GM19468 (cell line): ENCODE data around the gene ST6GALNAC1.
"Not testable (repeated sequence)": the region's sequence is repeated elsewhere in the genome, so short reads cannot be mapped to it uniquely, and the experiment has no call there.

Experiments
- ATAC-seq: cut with Tn5 transposase; IDR thresholded peaks from one replicate; pipeline ENCODE4 v1.9.1; 2021; ENCODE audit warnings: mild to moderate bottlenecking, moderate library complexity, moderate number of reproducible peaks; ENCODE audit not compliant: unreplicated experiment; ENCODE audit errors: extremely low read depth

The ST6GALNAC1 gene

DNA sequence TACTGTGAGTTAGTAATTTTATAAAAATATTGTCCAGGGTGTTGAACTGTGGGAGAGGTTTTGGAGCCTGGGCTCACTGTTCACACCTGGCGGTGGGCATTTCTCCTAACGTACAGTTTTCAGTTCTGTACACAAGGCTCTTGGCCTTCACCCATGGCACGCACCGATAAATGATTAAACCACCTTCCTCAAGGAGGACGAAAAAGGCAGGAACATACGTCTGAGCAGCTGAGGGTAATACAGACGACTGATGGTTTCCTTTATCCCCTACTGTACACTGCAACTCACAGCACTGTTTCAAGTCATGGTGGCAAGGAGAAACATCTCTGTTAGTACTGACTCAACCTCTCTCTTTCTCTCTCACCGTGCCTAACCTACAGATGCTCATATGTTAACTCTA is 1.4 kb upstream of the ST6GALNAC1 start:
- no peak for ATAC-seq

DNA sequence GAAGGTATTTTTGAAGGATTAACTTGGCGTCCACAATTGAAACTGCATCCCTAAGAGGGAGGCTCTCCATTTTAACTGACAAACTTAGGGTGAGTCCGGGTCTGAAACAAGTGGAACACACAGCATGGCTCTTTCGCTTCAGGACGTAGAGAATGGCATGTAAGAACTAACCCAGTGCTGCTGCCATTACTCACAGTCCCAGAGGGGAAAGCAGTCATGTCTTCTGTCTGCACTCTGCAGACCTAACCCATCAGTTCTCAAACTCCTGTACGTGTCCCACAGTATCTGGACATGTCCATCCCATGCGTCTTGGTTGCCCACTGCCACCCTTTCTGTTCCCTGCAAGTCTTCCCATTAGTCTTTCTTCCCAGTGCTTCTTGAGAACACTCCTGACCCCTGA is 563 bp downstream of the ST6GALNAC1 start:
- no peak for ATAC-seq

DNA sequence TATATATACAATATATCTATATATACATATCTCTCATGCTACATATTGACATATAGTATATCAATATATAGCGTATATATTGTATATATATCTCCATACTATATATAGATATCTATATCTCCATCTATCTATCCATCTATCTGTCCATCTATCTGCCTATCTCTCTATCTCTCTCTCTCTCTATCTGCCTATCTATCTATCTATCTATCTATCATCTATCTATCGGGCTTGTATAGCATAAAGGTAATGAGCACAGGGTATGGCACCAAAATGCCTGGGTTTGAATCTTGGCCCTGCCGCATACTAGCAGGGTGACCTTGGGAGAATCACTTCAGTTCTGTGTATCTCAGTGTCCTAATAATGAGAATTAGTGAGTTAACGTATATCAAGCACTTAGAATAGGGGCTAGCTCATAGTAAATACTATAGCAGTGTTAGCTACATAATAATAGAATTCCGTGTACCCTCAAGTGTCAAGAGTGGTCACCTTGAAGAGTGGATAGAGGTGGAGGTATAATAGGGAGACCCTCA is 1.5 kb downstream of the ST6GALNAC1 start:
- ATAC-seq, result no peak

DNA sequence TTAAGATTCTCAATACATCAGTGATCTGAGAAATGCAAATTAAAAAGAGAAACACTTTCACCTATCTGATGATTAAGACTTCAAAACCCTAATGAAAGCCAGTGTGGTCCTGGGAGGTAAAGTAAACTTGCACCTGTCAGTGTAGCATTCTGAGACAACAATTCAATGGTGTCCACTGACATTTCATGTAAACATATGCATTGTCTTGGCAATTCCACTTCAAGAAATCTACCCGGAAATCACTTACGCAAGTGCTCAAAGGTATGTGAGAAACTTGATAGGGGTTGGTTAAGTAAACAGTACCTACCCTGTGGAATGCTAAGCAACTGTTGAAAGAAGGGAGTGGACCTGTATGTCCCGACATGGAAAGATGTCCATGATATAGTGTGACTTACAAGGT is 2.1 kb downstream of the ST6GALNAC1 start:
- ATAC-seq, result no peak

DNA sequence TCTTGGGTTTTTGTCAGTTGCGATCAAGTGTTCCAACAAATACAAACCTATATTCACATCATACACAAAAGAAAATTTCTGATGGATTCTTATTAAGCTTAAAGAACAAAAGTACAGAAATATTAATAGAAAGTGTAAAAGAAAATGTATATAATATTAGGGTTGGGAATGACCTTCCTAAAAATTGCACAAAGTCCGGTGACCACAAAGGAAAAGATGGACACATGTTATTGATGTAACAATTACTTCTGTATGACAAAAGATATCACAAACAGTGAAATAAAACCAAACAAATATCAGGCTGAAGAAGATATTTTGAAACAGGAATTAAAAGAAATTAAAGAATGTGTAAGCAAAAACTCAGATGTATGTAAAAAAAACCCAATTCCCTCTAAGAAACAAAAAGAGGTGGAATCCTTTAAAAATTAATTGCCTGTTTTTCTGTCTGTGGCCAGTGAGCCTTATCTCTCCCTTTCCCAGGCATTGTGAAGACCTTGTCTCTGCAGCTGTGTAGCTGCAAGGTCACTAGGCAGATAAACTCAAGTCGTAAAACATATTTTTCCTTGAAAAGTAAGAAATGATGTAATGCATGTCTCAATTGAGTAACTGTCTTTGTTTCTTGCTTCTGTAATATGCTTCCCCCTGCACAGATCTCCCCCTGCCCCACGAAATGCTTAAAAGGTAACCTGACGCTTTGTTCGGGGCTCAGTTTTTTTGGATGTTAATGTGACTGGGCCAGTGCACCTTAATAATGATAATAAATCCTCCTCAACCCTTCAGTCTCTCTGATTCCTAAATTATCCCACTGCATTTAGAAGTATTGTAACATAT is 2.8 kb downstream of the ST6GALNAC1 start:
- ATAC-seq, result no peak

DNA sequence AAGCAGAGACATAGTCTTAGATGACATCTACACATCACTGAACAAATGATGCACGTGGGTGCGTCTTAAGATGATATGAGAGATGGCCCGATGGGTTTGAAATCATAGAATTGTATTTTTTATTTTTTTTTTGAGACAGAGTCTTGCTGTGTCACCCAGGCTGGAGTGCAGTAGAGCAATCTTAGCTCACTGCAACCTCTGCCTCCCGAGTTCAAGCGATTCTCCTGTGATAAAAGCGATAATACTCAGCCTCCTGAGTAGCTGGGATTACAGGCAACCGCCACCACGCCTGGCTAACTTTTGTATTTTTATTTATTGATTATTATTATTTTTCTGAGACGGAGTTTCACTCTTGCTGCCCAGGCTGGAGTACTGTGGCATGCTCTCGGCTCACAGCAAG is 5.3 kb downstream of the ST6GALNAC1 start:
- no peak for ATAC-seq

DNA sequence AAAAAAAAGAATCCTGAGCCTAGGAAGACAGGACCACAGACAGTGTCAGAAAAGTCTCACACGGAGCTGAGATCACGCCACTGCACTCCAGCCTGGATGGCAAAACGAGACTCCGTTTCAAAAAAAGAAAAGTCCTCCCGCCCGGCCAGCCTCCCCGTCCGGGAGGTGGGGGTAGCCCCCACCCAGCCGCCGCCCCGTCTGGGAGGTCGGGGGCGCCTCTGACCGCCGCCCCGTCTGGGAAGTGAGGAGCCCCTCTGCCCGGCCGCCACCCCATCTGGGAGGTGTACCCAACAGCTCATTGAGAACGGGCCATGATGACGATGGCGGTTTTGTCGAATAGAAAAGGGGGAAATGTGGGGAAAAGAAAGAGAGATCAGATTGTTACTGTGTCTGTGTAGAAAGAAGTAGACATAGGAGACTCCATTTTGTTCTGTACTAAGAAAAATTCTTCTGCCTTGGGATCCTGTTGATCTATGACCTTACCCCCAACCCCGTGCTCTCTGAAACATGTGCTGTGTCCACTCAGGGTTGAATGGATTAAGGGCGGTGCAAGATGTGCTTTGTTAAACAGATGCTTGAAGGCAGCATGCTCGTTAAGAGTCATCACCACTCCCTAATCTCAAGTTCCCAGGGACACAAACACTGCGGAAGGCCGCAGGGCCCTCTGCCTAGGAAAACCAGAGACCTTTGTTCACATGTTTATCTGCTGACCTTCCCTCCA is 6.9 kb downstream of the ST6GALNAC1 start:
- not testable (repeated sequence) for ATAC-seq

DNA sequence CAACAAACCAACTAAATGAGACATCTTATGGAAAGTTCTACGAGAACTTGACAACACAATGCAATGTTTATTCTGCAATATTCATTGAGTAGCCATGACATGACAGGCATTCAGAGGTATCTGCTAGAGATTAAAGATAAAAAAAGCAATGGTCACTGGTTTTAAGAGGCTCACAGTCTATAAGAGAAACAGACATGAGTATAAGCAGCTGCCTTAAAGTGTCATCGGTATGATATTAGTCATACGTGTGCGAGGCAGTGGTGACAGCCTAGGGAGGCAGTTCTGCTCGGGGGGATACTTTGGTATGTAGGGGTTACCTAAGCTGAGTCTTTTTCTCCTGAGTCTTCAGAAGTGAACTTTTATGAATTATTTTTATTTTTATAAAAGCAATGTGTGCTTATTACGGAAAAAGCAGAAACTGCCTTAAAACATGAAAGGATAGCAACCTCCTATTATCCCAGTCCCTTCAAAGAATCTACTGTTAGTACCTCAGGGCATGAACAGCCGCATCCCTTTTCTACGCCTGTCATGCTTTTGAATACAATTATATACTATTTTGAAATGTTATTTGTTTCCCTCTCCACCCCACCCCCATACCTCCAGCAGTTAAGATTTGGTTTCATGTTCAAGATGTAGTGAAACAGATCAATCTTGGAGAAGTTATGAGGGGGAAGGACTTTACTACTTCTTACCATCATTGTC is 7.7 kb downstream of the ST6GALNAC1 start:
- ATAC-seq, result no peak

DNA sequence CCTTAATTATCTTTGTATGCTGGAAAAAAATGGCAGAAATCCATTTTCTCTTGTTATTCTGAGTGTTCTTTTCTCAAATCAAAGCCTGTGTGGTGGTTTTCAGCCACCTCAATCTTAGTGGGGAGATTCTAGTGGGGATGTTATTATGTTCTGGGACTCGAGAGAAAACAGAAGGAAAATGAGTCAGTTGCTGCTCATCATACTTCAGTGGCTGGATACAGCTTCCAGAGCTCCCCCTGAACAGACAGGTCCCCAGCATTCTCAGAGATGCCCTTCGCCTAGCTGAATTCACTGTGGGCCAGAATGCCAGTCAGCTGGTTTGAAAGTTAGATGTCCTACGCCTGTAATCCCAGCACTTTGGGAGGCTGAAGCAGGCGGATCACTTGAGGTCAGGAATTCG is 8.5 kb downstream of the ST6GALNAC1 start:
- no peak for ATAC-seq

DNA sequence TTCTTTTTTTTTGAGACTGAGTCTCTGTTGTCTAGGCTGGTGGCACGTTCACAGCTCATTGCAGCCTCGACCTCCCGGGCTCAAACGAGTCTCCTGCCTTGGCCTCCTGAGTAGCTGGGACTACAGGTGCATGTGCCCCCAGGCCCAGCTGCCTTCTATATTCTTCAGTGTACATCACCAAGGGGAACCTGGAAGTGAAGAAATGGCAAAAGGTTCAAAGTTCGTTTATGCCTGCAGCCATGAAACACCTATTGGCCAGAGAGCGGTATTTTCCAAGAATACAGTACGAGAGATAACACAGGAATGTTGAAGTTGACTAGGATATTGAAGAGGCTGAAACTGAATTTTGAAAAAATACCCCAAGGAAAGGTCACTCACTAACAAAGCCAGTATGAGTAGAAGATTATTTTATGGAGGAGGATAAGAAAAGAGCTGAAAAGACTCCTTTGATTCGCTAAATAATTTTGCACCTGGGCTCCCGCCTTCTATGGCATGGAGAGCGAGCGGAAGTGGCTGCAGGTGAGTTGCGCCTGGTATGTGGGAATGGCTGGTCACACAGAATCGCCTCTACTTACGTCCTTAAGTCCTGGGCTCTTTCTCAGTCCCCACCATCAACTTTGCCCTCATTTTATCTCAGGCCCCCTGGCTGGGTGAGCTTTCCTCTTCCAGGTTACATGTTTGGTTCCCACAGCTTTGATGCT is 9.8 kb downstream of the ST6GALNAC1 start:
- ATAC-seq, result no peak

DNA sequence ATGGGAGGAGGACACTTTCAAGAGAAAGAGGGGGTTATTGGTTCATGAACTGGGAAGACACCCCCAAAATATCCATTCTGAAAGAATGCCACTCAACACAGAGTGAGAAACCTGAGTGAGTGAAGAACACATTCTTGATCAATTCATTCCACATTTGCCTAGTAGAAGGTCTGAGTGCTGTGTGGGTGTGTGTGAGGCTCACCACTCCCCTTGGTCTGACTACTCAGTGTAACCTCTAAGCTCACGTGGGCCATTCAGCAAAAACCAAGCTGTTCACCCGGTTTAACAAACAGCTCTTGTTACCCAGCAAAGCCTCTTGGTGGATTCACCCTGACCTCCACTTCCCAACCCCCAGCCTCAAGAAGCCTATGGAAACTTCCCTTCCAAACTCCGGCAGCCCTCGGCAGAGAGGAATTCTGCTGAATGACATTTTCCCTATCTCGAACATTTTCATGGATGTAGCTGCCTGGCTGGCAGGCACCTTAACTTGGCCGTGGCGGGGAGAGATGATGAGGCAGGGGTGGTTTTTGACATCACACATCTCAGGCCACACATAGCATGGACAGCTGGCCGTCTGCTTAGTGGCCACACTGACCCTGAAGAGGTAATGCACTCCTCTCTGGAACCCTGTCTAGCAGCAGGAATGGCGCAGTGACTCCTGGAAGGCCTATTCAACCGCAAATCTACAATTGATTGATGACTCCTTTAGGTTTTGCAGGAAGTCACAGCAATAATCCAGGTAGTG is 11.6 kb downstream of the ST6GALNAC1 start:
- no peak for ATAC-seq

DNA sequence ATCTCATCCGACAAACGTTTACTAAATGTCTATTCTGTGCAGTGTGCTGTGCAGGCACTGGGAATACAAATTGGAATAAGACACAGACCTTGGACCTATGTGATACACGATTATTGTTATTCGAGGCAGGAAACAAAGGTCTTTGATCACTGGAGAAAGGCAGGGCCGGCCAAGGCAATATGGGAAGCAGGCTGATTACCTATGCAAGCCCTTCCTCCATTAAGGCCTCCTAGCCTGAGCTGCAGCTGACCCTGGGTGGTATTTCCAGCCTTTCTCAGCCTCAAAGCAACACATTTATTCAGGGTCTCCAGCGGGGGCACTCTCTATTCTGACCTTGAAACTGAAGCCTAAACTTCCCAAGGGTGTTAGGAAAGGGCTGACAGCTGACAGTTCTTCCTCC is 13.4 kb downstream of the ST6GALNAC1 start:
- no peak for ATAC-seq

DNA sequence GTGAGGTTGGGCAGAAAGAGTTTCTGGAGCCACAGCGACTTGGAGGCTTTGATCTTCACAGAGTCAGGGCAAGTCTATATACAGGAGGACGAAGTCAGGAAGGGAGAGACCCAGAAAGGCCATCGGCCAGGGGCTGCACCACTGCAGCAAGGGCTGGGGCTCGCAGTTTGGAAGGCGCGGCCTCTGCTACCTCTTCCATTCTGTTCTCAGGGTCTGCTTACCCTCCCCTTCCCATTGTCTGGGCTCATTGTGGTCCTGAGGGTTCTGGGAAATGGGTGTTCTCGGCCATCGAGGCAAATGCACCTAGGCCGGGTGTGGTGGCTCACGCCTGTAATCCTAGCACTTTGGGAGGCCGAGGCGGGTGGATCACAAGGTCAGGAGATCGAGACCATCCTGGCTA is 16.0 kb downstream of the ST6GALNAC1 start:
- ATAC-seq, result no peak

DNA sequence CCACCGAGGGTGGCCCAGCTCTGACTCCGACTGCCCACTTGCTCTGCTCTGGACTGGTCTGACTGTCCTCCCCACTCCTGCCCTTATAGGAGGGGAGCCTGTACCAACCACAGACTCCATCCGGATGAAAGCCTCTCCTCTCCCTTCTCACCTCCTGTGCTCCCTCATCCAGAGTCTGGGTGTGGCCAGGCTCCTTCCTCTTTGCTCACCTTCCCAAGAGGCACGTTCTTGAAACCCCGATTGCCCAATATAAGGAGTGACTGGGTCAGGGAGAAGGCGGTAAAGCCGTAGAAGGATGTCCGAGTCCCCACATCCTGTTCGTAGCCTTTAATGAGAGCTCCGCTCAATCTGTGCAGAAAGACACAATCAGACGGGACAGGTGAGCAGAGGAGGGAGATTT is 17.1 kb downstream of the ST6GALNAC1 start:
- no peak for ATAC-seq

DNA sequence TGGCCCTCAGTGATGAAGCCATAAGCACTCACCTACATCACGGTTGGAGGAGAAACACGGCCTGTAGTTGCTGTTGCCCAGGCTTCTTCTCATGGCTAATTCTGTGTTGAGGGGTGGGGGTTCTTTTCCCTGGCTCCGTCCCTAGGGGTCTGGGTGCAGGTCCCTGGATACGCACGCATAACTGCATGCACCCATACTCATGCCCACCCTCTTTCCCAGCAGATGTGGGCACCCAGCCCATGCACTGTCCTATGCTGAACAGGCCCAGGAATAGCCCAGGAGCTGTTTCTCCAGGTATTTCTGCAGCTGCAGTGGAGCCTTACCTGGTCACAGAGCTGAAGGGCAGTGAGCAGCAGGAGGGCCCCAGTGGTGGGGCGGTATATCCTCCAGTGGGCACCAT is 18.1 kb downstream of the ST6GALNAC1 start:
- no peak for ATAC-seq

DNA sequence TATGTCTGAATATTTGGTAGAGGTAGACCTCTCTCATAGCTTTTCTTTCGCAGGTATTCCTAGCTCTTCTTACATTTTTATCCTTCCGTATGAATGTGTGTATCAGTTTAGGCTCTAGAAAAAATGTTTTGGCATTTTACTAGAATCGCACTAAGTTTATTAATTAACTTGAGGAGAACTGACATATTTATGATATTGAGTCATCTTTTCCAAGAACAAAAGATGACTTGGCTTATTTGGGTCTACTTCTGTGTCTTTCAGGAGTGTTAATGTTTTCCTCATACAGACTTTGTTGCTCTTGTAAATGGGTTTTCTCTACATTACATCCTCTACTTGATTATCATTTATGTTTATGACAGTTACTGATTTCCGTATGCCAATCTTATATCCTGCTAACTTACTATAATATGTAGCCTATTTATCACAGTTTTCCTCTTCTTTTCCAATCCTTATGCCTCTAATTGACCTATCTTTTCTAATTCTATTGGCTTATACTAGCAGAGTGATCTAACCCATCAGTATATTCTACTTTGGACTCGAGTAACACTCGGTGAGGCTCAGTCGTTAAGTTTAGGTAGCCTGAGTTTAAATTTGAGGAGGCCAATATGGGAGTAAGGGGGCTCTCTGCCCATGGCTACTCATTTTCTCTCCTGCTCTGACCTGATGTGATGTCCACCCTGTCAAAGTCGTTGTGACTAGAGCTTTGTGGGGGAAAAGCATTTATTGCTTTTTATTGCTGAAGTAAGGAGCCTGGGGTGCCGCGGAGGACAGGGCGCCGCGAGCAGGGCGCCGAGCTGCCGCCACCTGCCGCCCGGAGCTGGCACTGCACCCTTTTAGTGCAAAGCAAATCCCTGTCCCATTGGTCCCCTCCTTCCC is 20.0 kb downstream of the ST6GALNAC1 start:
- no peak for ATAC-seq

DNA sequence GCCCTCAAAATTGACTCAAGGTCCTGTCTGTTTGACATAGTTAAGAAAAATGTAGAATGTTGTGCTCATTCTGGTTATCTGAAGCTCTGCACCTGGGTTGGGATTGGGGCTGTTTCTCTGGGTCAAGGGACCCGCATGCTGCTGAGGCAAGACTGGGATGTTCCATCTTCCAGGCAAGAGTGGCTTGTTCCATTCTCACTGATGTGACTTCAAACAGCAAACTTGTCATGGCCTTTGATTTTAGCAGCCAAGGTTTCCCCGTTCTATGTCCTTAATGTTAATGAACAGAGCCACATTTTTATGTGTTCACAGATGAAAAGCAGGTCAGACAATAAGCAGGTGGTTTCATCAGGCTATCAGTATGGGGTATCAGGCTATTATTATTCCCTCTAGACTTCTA is 25.7 kb downstream of the ST6GALNAC1 start:
- no peak for ATAC-seq

DNA sequence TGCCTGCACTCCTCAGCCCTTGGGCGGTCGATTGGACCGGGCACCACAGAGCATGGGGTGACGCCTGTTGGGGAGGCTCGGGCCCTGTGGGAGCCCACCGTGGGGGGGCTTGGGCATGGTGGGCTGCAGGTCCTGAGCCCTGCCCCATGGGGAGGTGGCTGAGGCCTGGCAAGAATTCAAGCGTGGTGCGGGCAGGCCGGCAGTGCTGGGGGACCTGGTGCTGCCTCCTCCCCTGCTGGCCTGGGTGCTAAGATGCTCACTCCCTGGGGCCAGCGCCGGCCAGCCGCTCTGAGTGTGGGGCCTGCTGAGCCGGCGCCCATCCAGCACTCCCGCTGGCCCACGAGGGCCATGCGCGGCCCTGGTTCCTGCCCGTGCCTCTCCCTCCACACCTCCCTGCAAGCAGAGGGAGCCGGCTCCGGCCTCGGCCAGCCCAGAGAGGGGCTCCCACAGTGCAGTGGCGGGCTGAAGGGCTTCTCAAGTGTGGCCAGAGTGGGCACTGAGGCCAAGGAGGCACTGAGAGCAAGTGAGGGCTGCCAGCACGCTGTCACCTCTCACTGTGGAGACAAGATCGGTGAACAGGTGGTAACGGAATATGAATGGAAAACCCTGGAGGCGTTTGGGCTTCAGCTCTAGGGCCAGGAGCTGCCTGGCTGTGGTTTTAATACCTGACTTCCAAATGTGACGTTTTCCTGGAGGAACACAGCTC is 28.5 kb downstream of the ST6GALNAC1 start:
- ATAC-seq, result no peak
